GM12891 (cell line): ENCODE measurements around the gene CBX5.
"Not testable (repeated sequence)": the region's sequence is repeated elsewhere in the genome, so short reads cannot be mapped to it uniquely, and the experiment has no call there.

ENCODE experiments used
- POLR2A ChIP-seq: IDR thresholded peaks from 2 replicates; pipeline ENCODE4 v1.6.1; 2011; ENCODE audit warnings: low read depth, low read length, control low read depth
- SPI1 ChIP-seq: IDR thresholded peaks from 2 replicates; pipeline ENCODE4 v1.6.1; 2011; ENCODE audit warnings: low read depth, low read length, control low read depth

DNA sequence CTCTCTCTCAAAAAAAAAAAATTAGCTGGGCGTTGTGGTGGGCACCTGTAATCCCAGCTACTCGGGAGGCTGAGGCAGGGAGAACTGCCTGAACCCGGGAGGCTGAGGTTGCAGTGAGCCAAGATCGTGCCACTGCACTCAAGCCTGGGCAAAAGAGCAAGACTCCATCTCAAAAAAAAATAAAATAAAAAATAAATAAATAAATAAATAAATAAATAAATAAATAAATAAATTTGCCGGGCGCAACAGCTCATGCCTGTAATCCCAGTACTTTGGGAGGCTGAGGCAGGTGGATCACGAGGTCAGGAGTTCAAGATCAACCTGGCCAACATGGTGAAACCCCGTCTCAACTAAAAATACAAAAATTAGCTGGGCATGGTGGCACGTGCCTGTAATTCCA lies 94.6 kb downstream of the CBX5 start:
- TF ChIP-seq SPI1, POLR2A: not testable (repeated sequence)
